Transverse colon (tissue), 4 donors: ENCODE measurements around the gene ADGRG2.

Experiments
- CTCF ChIP-seq, 5 experiments: fragments of 200-600 bp in 3 of 5; fragments of 450-650 bp in 2 of 5; sonication (generic) in 3 of 5; IDR thresholded peaks; 1 replicate in 2 of 5; 2 replicates in 3 of 5; pipeline ENCODE4 v1.5.1; 2016 to 2017; ENCODE audit warnings: antibody characterized with exemption in 5 of 5, inconsistent platforms in 3 of 5, mild to moderate bottlenecking in 2 of 5, moderate library complexity in 1 of 5
- POLR2A ChIP-seq: fragments of 450-650 bp; IDR thresholded peaks from one replicate; pipeline ENCODE4 v1.6.1; 2016; ENCODE audit warnings: antibody characterized with exemption, mild to moderate bottlenecking, moderate library complexity
- POLR2AphosphoS5 ChIP-seq, 3 donors: sonication (generic); formaldehyde crosslinking; IDR thresholded peaks; one replicate each; pipeline ENCODE4 v1.6.1; 2016; ENCODE audit warnings: antibody characterized with exemption in 3 of 3

GRCh38 chrX:19007868-19008267, 114.4 kb downstream of the ADGRG2 start:
- TF ChIP-seq CTCF (IDR thresholded peaks at IDR 0.05) (no peak), POLR2AphosphoS5 (IDR thresholded peaks at IDR 0.05) (no peak), POLR2A (no peak)
